Glomerular visceral epithelial cell (primary cell): Measurements from ENCODE around the gene HDAC4.

Experiments used
- DNase-seq: peaks from one replicate; pipeline ENCODE4 v3.0.0-alpha.2; 2016; ENCODE audit errors: extremely low spot score

Gene HDAC4

DNA sequence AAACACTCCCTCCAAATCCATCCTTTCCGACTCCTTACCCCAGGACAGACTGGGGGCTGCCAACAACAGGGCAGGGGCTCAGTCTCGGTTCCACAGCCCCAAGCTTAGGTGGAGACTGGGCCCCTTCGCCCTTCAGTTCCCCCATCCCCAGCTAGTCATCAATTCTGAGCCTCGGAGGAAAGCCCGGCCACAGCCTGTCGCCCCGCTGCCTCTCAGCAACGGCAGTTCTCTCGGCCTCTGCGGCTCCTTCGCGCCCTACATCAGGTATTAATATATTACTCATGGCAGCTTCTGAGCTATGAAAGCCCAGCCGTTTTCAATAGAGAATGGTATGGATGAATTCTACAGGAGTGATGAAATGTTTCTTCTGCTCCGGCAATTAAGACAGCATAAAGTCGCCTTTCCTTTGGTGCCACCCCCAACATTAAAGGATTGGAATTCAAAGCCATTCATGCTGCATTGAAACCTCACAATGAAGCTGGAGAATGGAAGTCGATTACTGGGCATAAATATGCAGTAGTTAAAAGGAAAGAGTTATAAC lies 2.8 kb downstream of the HDAC4 start:
- DNase-seq, result no peak

DNA sequence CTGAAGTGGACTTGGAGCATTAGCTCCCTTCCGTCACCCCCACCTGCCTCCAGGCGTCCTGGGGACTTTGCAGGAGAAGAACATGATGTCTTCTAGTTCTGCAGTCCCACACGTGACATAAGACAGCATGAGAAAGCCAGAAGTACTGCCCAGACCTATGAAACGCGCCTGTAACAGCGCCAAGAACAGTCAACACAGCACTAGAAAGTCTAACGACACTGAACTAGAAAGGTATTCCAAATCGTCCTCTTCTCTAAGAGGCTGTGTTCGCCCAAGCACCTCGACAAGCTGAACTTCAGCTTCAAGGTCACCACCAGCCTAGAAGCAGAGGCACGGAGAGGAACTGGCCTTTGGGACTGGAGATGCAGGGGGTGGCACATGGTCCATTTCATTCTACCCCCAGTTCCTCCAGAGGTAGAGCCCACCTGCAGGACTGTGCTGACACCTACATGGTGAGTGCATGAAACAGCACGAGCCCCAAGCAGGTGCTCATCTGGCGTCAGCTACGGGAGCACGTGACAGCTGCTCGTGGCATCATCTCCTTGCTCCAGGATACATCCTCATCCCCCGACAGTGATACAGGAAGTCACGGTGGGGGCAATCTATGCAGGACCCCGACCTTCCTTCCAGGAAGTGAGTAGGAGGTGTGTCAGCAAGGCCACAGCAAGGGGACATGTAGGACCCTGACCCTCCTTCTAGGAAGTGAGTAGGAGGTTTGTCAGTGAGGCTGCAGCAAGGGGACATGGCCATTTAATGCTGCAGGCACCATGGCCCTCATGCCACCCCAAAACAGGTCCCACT lies 3.7 kb downstream of the HDAC4 start:
- no peak for DNase-seq

DNA sequence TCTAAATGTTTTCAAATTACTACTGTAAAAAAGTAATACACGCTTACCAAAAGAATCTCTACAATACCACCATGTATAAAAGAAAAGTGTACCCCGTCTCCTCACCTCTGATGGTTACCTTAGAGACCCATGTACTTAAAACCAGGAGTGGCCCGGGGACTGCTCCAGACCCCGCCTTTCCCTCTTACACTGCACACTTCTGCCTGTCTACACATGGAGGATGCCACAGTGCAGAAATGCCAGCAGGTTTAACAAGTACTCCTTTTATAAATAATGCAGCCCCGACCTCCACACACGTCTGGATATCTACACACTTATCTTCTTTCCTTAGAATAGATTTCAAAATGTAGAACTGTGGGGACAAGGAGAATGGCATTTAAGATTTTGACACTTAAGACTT lies 5.3 kb downstream of the HDAC4 start:
- no peak for DNase-seq

DNA sequence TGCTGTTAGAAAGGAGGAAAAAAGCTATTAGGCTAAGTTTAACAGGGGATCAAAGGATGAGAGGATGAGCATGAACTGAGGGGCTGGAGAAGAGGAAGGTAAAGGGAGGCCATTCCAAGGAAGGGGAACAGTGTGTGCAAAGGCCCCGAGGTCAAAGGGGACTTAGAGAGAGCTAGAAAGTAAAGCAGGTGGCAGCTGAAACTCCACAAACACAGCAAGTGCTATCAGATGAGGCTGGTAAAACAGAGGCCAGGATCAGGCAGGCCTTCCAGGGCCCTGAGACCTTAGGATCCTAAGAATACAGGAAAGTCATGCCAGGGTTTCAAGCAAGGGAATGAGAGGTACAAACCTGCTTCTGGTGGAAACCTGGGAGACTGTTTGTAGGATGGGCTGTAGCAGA lies 5.8 kb downstream of the HDAC4 start:
- DNase-seq, result no peak

DNA sequence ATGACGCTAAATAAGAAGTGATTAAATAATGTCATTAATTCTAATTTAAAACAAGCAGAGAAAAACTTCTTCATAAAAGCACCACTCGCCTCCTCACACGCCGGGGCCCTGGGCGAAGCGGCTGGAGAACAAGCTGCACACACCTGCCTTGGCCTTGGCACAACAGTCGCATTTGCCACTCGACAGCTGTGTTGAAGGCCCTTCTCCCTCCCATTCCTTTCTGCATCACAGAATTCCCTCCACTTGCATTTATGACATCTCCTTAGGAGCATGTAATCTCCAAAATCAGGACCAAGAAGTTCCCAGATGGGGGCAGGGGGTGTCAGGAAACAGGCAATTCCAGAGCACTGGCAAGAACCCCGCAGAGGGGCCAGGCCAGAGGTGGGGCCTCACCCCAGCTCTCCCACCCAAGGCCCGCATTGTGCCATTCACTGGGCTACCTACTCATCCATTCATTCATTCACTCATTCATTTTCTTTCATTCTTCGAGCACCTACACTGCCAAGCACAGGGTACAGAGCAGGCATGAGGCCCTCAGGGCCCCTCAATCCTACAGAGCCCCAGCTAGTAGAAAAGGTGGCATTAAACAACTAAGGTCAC lies 6.4 kb downstream of the HDAC4 start:
- DNase-seq, result no peak

DNA sequence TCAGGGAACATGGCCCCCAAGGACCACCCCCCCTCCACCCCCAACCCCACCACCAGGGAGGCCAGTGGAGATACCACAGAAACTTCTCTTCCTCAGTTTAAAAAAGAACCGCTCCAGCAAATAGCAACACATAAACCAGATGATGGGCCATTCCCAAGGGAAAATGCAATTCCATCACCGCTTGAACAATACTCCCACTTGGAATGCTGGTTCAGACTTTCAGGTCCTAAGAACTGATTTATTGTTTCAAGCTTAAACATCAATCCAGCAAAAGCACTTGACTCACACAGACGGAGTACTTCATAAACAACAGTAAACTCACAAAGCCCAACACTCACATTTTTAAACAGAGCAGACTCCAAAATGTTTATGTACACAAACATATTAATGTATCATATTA lies 6.9 kb downstream of the HDAC4 start:
- DNase-seq, result no peak

DNA sequence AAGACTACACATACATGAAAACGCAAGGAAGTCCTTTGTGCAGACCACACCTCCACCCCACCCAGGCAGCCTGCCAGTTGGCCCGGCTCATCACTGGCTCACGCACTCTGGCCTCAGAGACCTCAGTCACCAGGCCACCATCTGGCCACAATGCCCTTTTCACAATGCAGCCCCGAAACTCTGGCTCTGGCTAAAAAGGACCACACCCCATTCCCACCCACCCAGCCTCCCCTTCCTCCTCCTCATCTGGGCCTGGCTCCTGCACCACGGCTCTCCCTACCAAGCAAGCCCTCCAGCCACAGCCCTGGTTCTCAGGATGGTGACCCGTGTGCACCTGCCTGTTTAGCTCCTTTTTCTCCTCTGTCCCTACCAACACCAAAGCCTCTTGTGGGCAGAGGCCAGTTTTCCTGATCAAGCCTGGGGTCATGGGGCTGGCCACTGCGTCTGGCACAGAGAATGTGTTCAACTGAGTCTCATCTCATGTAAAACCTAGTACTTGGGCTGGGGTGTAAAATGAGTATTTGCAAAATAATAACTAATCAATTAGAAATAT lies 7.4 kb downstream of the HDAC4 start:
- DNase-seq, result no peak

DNA sequence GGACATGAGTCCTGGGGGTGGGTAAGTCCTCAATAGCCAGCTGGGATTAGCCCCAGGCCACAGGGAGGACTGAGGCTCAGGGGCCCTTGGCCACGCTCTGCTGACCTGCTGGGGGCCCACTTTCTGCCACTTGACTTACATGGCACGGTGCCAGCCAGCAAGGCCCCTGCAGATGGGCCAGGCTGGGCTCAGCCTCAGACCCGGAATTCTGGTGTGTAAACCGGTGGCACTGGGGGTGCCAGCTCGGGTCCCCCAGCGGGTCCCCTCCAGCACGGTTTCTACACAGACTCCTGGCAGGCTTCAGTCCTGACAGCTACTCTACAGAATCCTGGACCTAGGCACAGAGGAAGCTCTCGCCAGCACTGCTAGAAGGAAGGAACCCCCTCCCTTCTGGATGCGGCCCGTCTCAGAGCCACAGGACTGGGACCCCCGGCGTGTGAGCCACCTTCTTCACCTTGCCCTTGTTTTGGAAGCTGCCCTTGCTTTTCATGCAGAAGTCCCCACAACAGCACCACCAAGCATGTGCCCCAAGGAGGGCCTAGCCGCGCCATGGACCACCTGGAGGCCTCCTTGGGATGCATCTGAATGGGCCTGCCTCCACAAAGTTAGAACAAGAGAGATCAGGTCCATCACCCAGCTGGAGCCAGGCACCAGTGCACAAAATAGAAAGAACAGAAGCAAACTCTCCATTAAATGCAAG lies 8.0 kb downstream of the HDAC4 start:
- DNase-seq, result no peak

DNA sequence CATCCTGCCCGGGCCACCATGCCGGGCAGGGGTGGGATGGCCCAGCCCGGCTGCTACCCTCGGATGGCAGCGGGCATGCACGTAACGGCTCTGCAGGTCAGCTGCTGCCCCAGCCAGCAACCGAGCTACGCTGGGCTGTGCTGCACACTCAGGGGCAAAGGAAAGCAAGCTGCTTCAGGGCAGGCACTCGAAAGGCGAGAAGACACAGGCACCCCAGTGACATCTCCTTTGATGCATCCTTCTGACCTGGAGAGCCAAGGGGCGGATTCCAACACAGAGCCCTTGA lies 8.8 kb downstream of the HDAC4 start:
- DNase-seq, result no peak

DNA sequence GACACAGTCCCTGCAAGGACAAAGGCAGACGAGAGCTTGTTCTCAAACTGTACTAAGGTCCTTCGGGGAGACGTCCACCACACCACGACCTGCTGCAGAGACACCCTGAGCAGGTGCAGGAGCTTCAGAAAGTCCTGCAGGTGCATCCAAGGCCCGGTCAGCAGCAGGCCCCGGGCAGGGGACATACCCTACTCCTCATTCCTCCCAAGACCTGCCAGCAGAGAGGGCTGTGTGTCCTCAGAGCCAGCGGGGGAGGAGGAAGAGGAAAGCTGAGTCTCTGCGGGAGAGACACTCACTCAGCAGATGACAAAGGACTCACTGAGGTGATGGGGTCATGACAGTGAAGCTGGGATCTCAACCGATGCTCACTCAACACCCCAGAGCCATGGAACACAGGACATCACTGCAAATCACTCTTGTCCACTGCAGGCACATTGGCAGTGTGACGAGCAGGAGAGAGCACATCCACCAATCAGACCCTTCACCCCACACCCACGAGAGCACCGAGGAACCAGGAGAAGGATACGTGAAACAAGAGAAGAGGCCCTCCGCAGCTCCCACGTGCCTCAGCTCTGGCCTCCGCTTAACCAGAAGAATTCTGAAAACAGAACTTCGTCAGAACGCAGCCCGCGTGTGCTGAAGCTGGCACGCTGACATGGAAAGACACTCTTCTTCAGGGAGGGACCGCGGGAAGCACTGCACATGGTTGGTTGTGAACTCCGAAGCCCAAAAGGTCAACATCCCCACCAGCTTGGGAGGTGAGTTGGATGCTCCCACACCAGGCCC lies 9.3 kb downstream of the HDAC4 start:
- DNase-seq, result no peak

DNA sequence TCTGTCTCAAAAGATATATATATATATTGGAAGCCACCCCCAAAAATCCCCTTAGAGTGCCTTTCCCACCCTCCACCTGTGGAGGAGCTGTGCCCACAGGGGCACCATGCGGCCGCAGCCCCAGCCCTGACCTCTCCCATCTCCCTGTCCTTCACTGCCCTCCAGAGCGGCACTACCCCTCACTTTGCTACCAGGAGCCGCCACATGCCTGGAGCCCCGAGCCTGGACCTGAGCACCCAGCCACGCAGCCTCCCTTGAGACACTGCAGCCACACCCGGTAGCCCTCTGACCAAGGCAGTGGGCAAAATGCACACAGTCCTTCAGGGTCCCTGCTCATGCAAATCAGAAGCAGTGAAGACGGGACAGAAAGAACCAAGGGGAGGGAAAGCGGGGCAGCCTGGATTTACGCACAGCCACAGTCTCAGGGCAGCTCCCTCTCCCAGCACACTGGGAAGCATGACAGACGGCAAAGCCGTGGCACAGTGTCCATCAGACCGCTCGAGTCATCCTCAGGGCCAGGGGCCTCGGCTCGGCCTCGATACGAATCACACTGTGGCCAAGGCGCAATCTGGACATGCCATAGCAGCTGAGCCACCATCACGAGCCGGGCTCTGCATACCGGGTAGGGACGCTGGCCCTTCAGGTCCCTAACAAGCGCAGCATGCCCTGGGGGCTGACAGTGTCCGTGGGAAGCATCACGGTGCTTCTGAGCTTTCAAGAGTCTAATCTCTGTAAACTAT lies 10.1 kb downstream of the HDAC4 start:
- DNase-seq, result no peak

DNA sequence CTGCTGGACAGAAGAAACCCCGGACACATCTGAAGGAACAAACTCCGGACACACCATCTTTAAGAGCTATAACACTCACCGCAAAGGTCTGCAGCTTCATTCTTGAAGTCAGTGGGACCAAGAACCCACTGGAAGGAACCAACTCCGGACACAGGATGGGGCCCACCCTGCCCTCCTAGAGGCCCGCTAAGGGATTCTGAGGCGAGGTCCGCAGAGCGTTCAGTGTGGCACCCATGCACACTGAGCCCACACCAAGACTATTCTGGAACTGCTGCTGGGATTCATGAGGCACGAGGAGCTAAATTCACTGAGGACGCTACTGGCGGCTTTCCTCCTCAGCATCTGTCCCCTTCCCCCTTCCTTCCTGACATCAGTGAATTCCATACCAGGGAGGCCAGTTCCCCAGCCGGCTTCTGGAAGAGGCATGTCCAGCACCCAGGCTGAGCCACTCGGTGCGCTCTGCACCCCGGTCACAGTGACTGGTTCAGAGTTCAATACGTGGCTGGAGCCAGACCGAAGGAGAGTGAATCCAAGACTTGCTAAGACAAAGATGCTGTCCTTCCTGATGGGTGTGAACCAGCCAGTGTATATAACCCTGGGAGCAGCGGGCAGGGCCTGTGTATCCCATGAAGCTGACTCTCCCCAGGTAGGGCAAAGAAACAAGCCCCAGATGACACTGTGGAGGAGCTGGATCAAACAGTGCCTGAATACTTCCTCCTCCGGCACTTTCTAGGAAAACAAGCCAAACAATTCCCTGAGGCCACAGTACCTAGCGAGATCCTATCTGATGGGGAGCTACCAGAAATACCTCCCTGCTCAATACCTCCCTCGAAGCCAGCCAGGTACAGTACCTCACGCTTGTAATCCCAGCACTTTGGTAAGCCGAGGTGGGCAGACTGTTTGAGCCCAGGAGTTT lies 11.1 kb downstream of the HDAC4 start:
- no peak for DNase-seq

DNA sequence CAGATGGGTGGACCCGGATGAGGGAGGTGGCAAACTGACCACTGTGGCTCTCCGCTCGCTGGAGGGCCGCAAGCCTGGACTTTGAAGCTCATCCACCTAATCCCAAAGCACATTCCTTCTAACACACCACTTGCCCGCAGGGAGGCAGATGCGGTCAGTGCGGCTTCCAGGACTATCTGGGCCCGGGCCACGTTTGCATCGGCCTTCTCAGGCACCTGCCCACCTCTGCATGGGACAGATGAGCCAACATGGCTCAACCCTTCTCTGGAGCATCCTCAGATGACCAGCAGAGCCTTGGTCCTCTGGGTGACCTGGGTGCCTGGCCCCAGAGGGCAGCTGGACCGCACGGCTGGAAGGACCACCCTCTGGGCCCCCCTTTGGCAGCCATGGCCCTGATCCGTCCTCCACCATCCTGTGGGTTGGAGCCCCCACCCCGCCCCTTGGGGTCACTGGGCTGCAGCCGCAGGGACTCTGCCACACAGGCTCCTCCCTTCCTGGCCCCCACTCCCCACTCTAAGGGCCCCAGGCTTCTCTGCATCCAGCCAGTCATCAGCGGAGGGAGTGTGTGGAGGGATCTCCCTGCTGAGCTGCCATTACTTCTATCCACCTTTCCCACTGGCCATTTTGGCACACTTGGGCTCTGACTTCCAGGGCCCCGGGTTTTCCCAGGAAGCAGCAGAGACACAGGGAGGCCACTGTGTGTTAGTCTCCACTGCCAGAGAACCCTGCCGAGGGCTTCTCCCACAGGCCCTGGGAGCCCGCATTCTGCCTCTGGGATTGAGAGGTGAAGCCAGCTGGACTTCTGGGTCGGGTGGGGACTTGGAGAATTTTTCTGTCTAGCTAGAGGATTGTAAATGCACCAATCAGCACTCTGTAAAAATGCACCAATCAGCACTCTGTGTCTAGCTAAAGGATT lies 12.3 kb downstream of the HDAC4 start:
- DNase-seq, result no peak

DNA sequence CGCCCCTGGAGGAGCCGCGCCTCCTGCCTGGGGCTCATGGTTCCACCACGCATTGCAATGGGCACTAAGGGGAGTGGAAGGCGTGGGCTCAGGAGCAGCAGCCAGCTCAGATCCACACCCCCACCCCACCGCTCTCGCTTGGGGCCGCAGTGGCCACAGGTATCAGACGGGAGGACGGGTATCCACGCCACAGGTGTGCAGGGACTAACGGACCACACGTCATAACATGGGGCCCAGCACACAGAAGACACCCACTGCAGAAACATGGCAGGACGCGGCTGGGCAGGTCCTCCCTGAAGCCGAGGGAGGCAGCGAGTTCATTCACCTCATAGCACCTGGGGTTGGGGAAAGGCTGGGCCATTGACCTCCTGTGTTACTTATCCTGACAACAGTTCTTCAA lies 13.0 kb downstream of the HDAC4 start:
- no peak for DNase-seq

DNA sequence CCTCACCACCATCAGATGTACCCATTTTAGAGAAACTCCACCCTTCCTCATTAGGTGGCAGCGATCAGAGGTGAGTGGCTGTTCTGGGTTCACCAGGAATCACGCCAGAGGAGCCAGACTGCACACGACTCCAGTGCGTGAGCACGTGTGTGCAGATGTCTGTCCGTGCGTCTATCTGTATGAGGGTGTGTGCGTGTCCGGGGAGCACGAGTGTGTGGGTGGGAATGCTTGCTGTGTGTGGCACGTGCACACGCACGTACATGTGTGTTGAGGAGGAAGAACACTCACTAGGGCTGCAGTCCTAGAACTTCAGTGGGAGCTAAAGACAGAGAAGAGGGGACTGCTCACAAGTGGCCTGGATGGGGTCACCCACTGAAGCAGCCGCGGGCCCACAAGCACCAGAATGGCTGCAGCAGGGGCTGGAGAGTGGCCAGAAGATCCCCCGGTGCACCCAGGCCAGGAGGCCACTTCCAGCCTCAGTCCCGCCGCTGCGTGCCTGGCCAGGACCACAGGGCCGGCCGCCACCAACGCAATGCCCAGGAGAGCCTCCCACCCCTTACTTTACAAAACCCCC lies 13.9 kb downstream of the HDAC4 start:
- DNase-seq, result no peak

DNA sequence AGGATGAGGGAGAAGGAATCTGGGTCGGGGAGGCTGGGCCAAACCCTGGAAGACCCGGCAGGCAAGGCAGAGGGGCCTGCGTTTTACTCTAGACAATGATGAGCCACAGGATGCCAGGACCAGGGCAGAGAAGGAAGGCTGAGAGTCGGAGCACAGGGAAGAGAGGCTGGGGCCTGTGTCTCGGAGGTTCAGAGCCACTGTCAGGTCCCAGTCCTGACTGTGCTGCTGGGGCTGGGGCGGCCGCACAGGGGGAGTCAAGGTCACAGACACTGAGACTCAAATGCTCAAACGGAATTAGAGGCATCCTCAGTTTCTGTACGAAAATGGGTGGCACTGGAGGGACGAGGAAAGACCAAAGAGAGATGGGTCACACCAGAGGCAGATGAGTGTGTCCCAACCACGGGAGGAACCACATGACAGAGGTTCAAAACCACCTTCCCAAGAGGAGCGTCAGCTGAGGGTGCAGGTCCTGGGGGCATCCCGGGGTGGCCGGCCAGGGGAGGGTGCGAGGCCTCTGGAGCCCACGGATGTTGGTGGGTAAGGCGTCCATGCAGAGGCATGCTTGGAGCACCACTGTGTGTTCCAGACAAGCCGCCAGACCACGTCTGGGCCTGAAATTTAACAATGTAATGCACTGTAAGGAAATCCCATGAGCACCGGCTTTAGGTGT lies 14.7 kb downstream of the HDAC4 start:
- DNase-seq, result no peak

DNA sequence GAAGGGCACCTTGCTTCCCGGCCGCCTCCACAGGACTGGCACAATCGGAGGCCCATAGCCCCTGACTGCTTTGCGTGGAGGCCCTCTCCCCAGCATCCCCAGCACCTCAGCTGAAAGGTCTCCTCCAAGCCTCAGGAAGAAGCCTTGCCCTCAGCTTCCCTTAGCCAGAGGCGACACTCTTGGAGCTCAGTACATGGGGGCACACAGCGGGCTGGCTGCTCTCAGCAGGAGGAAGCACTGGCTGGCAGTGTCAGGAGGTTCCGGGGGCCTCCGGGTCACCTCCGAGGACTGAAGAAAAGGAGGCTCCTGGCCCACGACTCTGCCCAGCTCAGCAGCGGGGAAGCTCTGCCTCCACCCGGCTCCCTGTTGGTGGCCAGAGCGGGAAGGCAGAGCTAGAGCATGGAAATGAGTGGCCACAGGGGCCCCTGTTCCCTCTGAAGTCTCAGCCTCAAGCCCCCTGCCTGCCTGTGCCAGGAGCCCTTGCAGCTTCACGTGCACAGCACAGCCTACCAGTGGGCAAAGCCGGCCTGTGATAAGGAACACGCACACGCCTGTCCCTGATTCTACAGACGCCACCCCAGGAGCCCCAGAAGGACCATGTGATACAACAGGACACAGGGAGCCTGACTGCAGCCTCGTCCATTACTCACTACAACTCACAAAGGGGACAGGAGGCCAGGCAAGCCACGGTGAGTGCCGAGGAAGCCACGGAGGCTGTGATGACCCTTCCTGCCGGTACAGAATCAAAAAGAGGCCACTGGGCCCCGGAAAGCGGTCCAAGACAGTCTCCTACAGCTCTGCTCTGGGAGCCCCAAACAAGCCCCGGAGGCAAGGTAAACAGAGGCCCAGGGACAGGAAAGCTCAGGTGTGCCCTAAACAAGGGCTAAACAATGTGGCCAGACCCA lies 15.5 kb downstream of the HDAC4 start:
- DNase-seq, result no peak
